SU-DHL-6 (cell line): Measurements from ENCODE around the gene GUCA1C.

ENCODE experiments used
- H2AFZ ChIP-seq: fragments of 200-600 bp; sonication (generic); 2 replicates; pipeline ENCODE4 v1.6.1; 2014; ENCODE audit warnings: low read depth, mild to moderate bottlenecking, moderate library complexity, mixed read lengths, antibody characterized with exemption, low read length; ENCODE audit not compliant: severe bottlenecking
- H3F3A ChIP-seq: fragments of 200-600 bp; shearing (Covaris generic); 2 replicates; pipeline ENCODE4 v1.6.0; 2016; ENCODE audit warnings: antibody characterized with exemption, mild to moderate bottlenecking; ENCODE audit not compliant: insufficient read depth
- H3K27ac ChIP-seq: fragments of 200-600 bp; sonication (generic); 2 replicates; pipeline ENCODE4 v1.5.1; 2016; ENCODE audit warnings: low read depth, mild to moderate bottlenecking, low read length, moderate library complexity, mixed read lengths
- H3K27me3 ChIP-seq: fragments of 200-600 bp; sonication (generic), shearing (Covaris generic); 2 replicates; pipeline ENCODE4 v1.6.0; 2014; ENCODE audit warnings: mild to moderate bottlenecking, low read length
- H3K36me3 ChIP-seq: fragments of 200-600 bp; sonication (generic); 2 replicates; pipeline ENCODE4 v1.6.1; 2014; ENCODE audit warnings: mild to moderate bottlenecking, low read length, mixed read lengths
- H3K4me2 ChIP-seq: fragments of 300-600, 200-600 bp; shearing (Covaris generic), sonication (generic); 2 replicates; pipeline ENCODE4 v1.6.0; 2014; ENCODE audit warnings: low read length, low read depth, mild to moderate bottlenecking; ENCODE audit not compliant: poor library complexity, severe bottlenecking
- H3K4me3 ChIP-seq: fragments of 200-600 bp; sonication (generic); 2 replicates; pipeline ENCODE4 v1.5.1; 2014; ENCODE audit warnings: antibody characterized with exemption, low read length, mild to moderate bottlenecking, mixed read lengths; ENCODE audit not compliant: insufficient read depth, poor library complexity, severe bottlenecking
- H3K79me2 ChIP-seq: fragments of 200-600 bp; sonication (generic); 2 replicates; pipeline ENCODE4 v1.6.1; 2014; ENCODE audit warnings: mild to moderate bottlenecking, low read length, moderate library complexity; ENCODE audit not compliant: insufficient read depth
- H3K9ac ChIP-seq: fragments of 200-600 bp; sonication (generic); 2 replicates; pipeline ENCODE4 v1.7.0; 2014; ENCODE audit warnings: mild to moderate bottlenecking, low read length
- H3K9me2 ChIP-seq: fragments of 200-600 bp; sonication (generic); replicated peaks from 2 replicates; pipeline ENCODE4 v1.6.1; 2014; ENCODE audit warnings: low read length; ENCODE audit not compliant: insufficient read depth
- H3K9me3 ChIP-seq: fragments of 200-600 bp; sonication (generic); 2 replicates; pipeline ENCODE4 v1.6.1; 2014; ENCODE audit warnings: low read length, mixed read lengths; ENCODE audit not compliant: insufficient read depth
- H4K20me1 ChIP-seq: fragments of 200-600 bp; sonication (generic); 2 replicates; pipeline ENCODE4 v1.6.1; 2014; ENCODE audit warnings: low read depth, mild to moderate bottlenecking, antibody characterized with exemption, low read length, moderate library complexity, mixed read lengths
- EZH2phosphoT487 ChIP-seq: fragments of 200-600 bp; sonication (generic), shearing (Covaris generic); conservative IDR thresholded peaks from 2 replicates; pipeline ENCODE4 v1.6.1; 2018; ENCODE audit warnings: mild to moderate bottlenecking, antibody characterized with exemption, low read length, moderate library complexity, mixed read lengths
- TF ChIP-seq, protein P1 (sequence below): fragments of 200-600 bp; sonication (generic); IDR thresholded peaks from one replicate; pipeline ENCODE4 v1.5.1; 2017; ENCODE audit warnings: antibody characterized with exemption, mild to moderate bottlenecking, low read length, moderate library complexity; ENCODE audit not compliant: insufficient read depth, poor library complexity, severe bottlenecking

GUCA1C gene

DNA sequence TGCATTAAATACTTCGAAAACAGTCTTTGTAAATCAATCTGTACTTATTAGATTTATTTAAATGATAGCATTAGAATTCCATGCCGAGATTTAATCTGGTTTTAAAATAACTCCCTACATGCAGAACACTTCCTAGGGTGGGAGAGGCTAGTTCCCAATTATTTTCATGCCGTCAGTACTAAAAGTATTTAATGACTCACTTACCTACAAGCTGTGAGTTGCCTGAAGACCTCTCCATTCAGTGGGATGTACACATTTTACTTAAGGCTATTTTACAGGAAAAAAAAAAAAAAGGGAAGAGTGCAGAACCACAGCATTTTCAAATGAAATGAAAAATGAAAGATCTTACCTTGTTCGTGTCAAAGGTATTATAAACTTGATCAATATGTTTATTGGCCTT, 469 bp downstream of the GUCA1C start:
- H3K4me2 ChIP-seq = no peak overlapping the region
- H2AFZ ChIP-seq = no peak overlapping the region
- no peak overlapping the region for H3K4me3 ChIP-seq
- no peaks in the 10 kb centered on the region for H3K27me3 ChIP-seq
- TF ChIP-seq, protein P1, sequence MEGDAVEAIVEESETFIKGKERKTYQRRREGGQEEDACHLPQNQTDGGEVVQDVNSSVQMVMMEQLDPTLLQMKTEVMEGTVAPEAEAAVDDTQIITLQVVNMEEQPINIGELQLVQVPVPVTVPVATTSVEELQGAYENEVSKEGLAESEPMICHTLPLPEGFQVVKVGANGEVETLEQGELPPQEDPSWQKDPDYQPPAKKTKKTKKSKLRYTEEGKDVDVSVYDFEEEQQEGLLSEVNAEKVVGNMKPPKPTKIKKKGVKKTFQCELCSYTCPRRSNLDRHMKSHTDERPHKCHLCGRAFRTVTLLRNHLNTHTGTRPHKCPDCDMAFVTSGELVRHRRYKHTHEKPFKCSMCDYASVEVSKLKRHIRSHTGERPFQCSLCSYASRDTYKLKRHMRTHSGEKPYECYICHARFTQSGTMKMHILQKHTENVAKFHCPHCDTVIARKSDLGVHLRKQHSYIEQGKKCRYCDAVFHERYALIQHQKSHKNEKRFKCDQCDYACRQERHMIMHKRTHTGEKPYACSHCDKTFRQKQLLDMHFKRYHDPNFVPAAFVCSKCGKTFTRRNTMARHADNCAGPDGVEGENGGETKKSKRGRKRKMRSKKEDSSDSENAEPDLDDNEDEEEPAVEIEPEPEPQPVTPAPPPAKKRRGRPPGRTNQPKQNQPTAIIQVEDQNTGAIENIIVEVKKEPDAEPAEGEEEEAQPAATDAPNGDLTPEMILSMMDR = no peak
- no peak for TF ChIP-seq EZH2phosphoT487
- H3K79me2 ChIP-seq = no peaks in the 10 kb centered on the region
- H3K9ac ChIP-seq = no peak overlapping the region
- no peaks in the 10 kb centered on the region for H4K20me1 ChIP-seq
- H3K9me3 ChIP-seq = no peaks in the 10 kb centered on the region
- H3F3A ChIP-seq = no peaks in the 10 kb centered on the region
- H3K27ac ChIP-seq = no peak overlapping the region
- no peaks in the 10 kb centered on the region for H3K36me3 ChIP-seq
- H3K9me2 ChIP-seq = no peaks in the 10 kb centered on the region

DNA sequence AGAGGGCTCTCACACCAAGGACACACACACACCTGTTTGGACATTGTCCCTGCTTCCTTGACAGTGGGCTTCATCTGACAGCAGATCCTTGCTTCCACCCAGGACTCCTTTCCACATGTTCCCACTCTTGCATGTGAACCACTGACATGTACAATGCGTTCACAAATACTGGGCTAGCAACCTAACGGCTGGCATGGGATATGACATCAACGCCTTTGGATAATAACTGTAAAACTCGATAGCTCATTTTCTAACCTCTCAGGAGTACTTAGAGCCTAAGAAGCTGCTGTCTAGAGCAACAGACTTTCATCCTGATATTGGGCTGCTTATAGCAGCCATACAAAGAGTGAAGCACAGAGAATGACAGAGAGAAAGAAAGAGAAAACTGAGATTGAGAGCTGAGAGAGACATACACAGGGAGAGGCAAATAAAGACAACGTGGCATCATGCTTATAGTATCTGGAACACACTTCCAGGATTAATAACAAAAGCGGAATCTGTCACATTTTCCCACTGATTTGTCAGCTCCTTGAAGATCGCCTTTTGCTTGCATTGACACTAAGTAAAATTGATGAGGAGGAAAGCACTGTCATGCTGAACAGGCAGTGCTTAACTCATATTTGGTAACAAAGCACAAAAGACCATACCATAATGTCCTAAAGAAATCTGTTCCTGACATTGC, 1.7 kb downstream of the GUCA1C start:
- Histone ChIP-seq H4K20me1 (no peaks in the 10 kb centered on the region), H3K79me2 (no peaks in the 10 kb centered on the region), H3K9me2 (no peaks in the 10 kb centered on the region), H3K4me3 (no peak overlapping the region), H3K36me3 (no peaks in the 10 kb centered on the region), H3K4me2 (no peak overlapping the region), H3K9ac (no peak overlapping the region), H3F3A (no peaks in the 10 kb centered on the region), H3K27me3 (no peaks in the 10 kb centered on the region), H3K27ac (no peak overlapping the region), H3K9me3 (no peaks in the 10 kb centered on the region), H2AFZ (no peak overlapping the region)
- TF ChIP-seq, protein P1 = no peak
- TF ChIP-seq EZH2phosphoT487 = no peak

DNA sequence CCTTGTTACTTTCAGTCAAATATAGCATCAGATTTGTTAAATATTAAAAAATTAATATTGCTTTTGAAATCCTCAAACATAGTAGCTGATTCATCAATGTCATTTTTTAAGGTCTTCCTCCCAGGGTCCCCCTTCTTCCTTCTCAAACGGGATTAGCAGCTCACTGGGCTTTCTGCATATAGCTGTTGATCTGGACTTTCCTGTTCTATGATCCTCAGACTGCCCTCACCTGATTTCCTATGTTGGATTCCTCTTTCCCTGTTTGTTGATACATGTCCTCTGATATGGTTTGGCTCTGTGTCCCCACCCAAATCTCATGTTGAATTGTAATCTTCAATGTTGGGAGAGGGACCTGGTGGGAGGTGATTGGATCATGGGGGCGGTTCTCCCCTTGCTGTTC, 5.8 kb downstream of the GUCA1C start:
- H4K20me1 ChIP-seq = no peaks in the 10 kb centered on the region
- H3K79me2 ChIP-seq = no peaks in the 10 kb centered on the region

More for the DNA sequence above, 5.8 kb downstream of the GUCA1C start:
- Histone ChIP-seq H2AFZ (no peak overlapping the region), H3K9me2 (no peaks in the 10 kb centered on the region), H3K36me3 (no peaks in the 10 kb centered on the region), H3K9me3 (no peaks in the 10 kb centered on the region), H3K9ac (no peak overlapping the region), H3K27me3 (no peaks in the 10 kb centered on the region), H3K27ac (no peak overlapping the region), H3K4me2 (no peak overlapping the region), H3K4me3 (no peak overlapping the region), H3F3A (no peaks in the 10 kb centered on the region)
- TF ChIP-seq, protein P1 = no peak
- TF ChIP-seq EZH2phosphoT487 = no peak
